HFFc6 (cell line): ENCODE results near the gene CBX7. TPM values are rescaled to one million over a fixed set of nuclear protein-coding genes. Genes with fewer than 3 reads are reported as not detected.
"Not testable (repeated sequence)": the region's sequence is repeated elsewhere in the genome, so short reads cannot be mapped to it uniquely, and the experiment has no call there.

ENCODE experiments used
- DNase-seq: peaks from one replicate; pipeline ENCODE4 v3.0.0-alpha.2; 2018
- H3K27ac Mint-ChIP-seq: 2 replicates; pipeline ENCODE4 v1.8.0; 2020; ENCODE audit warnings: mild to moderate bottlenecking, mixed read lengths
- H3K27me3 Mint-ChIP-seq: 2 replicates; pipeline ENCODE4 v1.8.0; 2021; ENCODE audit warnings: mild to moderate bottlenecking, moderate library complexity, mixed read lengths; ENCODE audit not compliant: insufficient read depth
- H3K36me3 Mint-ChIP-seq: 2 replicates; pipeline ENCODE4 v1.8.0; 2021; ENCODE audit warnings: low read depth, mixed read lengths
- H3K4me1 Mint-ChIP-seq: 2 replicates; pipeline ENCODE4 v1.8.0; 2020; ENCODE audit warnings: low read depth, mixed read lengths
- H3K4me3 Mint-ChIP-seq: 2 replicates; pipeline ENCODE4 v1.8.0; 2020; ENCODE audit warnings: mild to moderate bottlenecking, moderate library complexity, mixed read lengths
- H3K9me3 Mint-ChIP-seq: 2 replicates; pipeline ENCODE4 v1.8.0; 2020; ENCODE audit warnings: mild to moderate bottlenecking, mixed read lengths
- CTCF ChIP-seq: fragments of 200-600 bp; sonication (generic); IDR thresholded peaks from 2 replicates; pipeline ENCODE4 v1.5.0; 2021; ENCODE audit warnings: antibody characterized with exemption, mild to moderate bottlenecking
- total RNA-seq, 6 experiments: library from RNA; stranded (reverse); fragmentation: NEBNext Ultra II Directional; extraction: Animal tissue kit (Norgen Biotek cat#: 25700); gene quantifications; 2 replicates in 1 of 6; 3 replicates in 5 of 6; pipeline ENCODE4 v1.2.3, GENCODE V29; 2021

Gene CBX7
- total RNA-seq, 6 experiments from 2014 or later = 6.2 to 7.2 (median 6.8) TPM

- no peak for DNase-seq
- no peaks in the 10 kb centered on the region for H3K36me3 Mint-ChIP-seq
- no peak overlapping the region for H3K27ac Mint-ChIP-seq
- H3K4me3 Mint-ChIP-seq = no peak overlapping the region
- H3K9me3 Mint-ChIP-seq = peaks cover 7% of the 10 kb centered on the region
- H3K27me3 Mint-ChIP-seq = peaks cover 24% of the 10 kb centered on the region
- no peak for TF ChIP-seq CTCF
- H3K4me1 Mint-ChIP-seq = peaks cover 28% of the 10 kb centered on the region
Measured at GRCh38 chr22:39169797-39170466, 17.5 kb upstream of the CBX7 start.

GRCh38 chr22:39166547-39166946 lies 14.1 kb upstream of the CBX7 start:
- DNase-seq = no peak

GRCh38 chr22:39156093-39156492 lies 3.6 kb upstream of the CBX7 start:
- not testable (repeated sequence) for H3K36me3 Mint-ChIP-seq, H3K9me3 Mint-ChIP-seq, H3K27ac Mint-ChIP-seq, DNase-seq, H3K4me3 Mint-ChIP-seq, H3K4me1 Mint-ChIP-seq
- H3K27me3 Mint-ChIP-seq = peaks cover 25% of the 10 kb centered on the region

More at GRCh38 chr22:39166547-39166946, 14.1 kb upstream of the CBX7 start:
- Mint-ChIP-seq H3K4me3 (no peak overlapping the region), H3K9me3 (peaks cover 7% of the 10 kb centered on the region), H3K36me3 (no peaks in the 10 kb centered on the region), H3K4me1 (peaks cover 6% of the 10 kb centered on the region), H3K27me3 (peaks cover 26% of the 10 kb centered on the region), H3K27ac (no peak overlapping the region)
- TF ChIP-seq CTCF = no peak

GRCh38 chr22:39155421-39155820 lies 2.9 kb upstream of the CBX7 start:
- no peak for TF ChIP-seq CTCF
- Mint-ChIP-seq H3K9me3 (no peaks in the 10 kb centered on the region; the same call in 1 of the 2 replicates), H3K4me1 (peaks cover 7% of the 10 kb centered on the region; the same call in 1 of the 2 replicates), H3K4me3 (no peak overlapping the region), H3K27me3 (peaks cover 21% of the 10 kb centered on the region), H3K27ac (no peak overlapping the region), H3K36me3 (no peaks in the 10 kb centered on the region)
- DNase-seq = no peak

GRCh38 chr22:39153220-39153717 lies 789 bp upstream of the CBX7 start:
- no peaks in the 10 kb centered on the region for H3K36me3 Mint-ChIP-seq
- H3K4me1 Mint-ChIP-seq = peaks cover 7% of the 10 kb centered on the region; the same call in 1 of the 2 replicates
- TF ChIP-seq CTCF = no peak
- no peak for DNase-seq
- H3K27ac Mint-ChIP-seq = peak overlapping the region; percentile 20; the same call in 1 of the 2 replicates
- H3K9me3 Mint-ChIP-seq = no peaks in the 10 kb centered on the region; the same call in 1 of the 2 replicates
- peaks cover 20% of the 10 kb centered on the region for H3K27me3 Mint-ChIP-seq
- peak overlapping the region; percentile 76 for H3K4me3 Mint-ChIP-seq

GRCh38 chr22:39152024-39152510 lies 413 bp downstream of the CBX7 start:
- Mint-ChIP-seq H3K9me3 (no peaks in the 10 kb centered on the region), H3K27ac (no peak overlapping the region), H3K36me3 (no peaks in the 10 kb centered on the region), H3K27me3 (peaks cover 12% of the 10 kb centered on the region; the same call in 1 of the 2 replicates), H3K4me1 (peaks cover 7% of the 10 kb centered on the region; the same call in 1 of the 2 replicates), H3K4me3 (peak overlapping the region; percentile 56)
- no peak for TF ChIP-seq CTCF
- no peak for DNase-seq
